Mesenteric fat pad (tissue), 1 donor: ENCODE measurements around the gene SEMA5A. TPM values are rescaled to one million over a fixed set of nuclear protein-coding genes. Genes with fewer than 3 reads are reported as not detected.

Experiments used
- DNase-seq: peaks from one replicate; pipeline ENCODE4 v3.0.0-alpha.2; 2020; ENCODE audit warnings: low spot score
- total RNA-seq: library from RNA; stranded (reverse); fragmentation: NEBNext Ultra II Directional; extraction: Animal tissue kit (Norgen Biotek cat#: 25700); gene quantifications from one replicate; pipeline ENCODE4 v1.2.1, GENCODE V29; 2021
- donor health status: DM: yes; HTN: yes; CAD: no.

Gene SEMA5A
- total RNA-seq, 1 donor from 2014 or later: 7.9 TPM

- DNase-seq: no peak
Observed at GRCh38 chr5:9523090-9523823, 22.6 kb downstream of the SEMA5A start.

GRCh38 chr5:9519537-9519936 lies 26.3 kb downstream of the SEMA5A start:
- DNase-seq: no peak

- DNase-seq: no peak
Observed at GRCh38 chr5:9516591-9516990, 29.3 kb downstream of the SEMA5A start.

GRCh38 chr5:9515436-9515835 lies 30.4 kb downstream of the SEMA5A start:
- no peak for DNase-seq

GRCh38 chr5:9514968-9515367 lies 30.9 kb downstream of the SEMA5A start:
- no peak for DNase-seq

- no peak for DNase-seq
Observed at GRCh38 chr5:9513827-9514226, 32.0 kb downstream of the SEMA5A start.

- DNase-seq: no peak
Observed at GRCh38 chr5:9512457-9512856, 33.4 kb downstream of the SEMA5A start.

GRCh38 chr5:9507974-9508373 lies 37.9 kb downstream of the SEMA5A start:
- no peak for DNase-seq

GRCh38 chr5:9505225-9505624 lies 40.6 kb downstream of the SEMA5A start:
- no peak for DNase-seq

- no peak for DNase-seq
Observed at GRCh38 chr5:9502864-9503263, 43.0 kb downstream of the SEMA5A start.

GRCh38 chr5:9502050-9502834 lies 43.6 kb downstream of the SEMA5A start:
- DNase-seq: no peak

GRCh38 chr5:9500625-9501024 lies 45.2 kb downstream of the SEMA5A start:
- DNase-seq: no peak

- no peak for DNase-seq
Observed at GRCh38 chr5:9500193-9500592, 45.7 kb downstream of the SEMA5A start.

- DNase-seq: no peak
Observed at GRCh38 chr5:9499498-9499876, 46.4 kb downstream of the SEMA5A start.

- no peak for DNase-seq
Observed at GRCh38 chr5:9498541-9499497, 47.1 kb downstream of the SEMA5A start.

GRCh38 chr5:9497347-9497746 lies 48.5 kb downstream of the SEMA5A start:
- DNase-seq: no peak

GRCh38 chr5:9496801-9497200 lies 49.1 kb downstream of the SEMA5A start:
- DNase-seq: no peak

- no peak for DNase-seq
Observed at GRCh38 chr5:9495121-9495520, 50.8 kb downstream of the SEMA5A start.

- DNase-seq: no peak
Observed at GRCh38 chr5:9494301-9494700, 51.6 kb downstream of the SEMA5A start.

- no peak for DNase-seq
Observed at GRCh38 chr5:9490494-9491097, 55.3 kb downstream of the SEMA5A start.

GRCh38 chr5:9483779-9484178 lies 62.1 kb downstream of the SEMA5A start:
- no peak for DNase-seq
